Activated CD4-positive, alpha-beta T cell treated with anti-CD3 and anti-CD28 coated beads, Interleukin-2, Interleukin-4, amounts not matched to agents 100 ng/mL and 50 ng/mL, durations not matched to agents 16 hours and 8 hours (primary cell): ENCODE results near the gene SAV1.

Source experiments
- DNase-seq: peaks from one replicate; pipeline ENCODE4 v3.0.0-alpha.2; 2020; ENCODE audit warnings: low spot score

SAV1 gene

DNA sequence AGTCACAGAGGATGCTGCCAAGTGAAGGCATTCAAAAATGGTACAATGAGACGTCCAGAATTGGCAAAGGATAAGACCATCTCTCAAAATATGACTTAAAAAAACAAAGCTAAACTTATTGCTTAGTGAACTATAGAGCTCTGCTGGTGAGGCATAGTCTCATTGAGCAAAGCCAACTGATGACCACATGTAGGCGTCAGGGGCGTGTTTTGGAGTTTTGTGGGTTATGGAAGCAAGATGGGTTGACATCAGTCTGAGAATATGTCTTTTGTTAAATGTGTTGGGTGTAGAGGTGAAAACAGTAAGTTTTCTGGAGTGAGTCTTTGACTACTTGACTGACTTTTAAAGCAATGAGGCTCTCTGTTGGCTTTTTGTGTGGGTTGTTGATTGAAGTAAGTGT is 60.9 kb downstream of the SAV1 start:
- no peak for DNase-seq

- no peak for DNase-seq
Observed at GRCh38 chr14:50606468-50606867, 61.6 kb downstream of the SAV1 start.

DNA sequence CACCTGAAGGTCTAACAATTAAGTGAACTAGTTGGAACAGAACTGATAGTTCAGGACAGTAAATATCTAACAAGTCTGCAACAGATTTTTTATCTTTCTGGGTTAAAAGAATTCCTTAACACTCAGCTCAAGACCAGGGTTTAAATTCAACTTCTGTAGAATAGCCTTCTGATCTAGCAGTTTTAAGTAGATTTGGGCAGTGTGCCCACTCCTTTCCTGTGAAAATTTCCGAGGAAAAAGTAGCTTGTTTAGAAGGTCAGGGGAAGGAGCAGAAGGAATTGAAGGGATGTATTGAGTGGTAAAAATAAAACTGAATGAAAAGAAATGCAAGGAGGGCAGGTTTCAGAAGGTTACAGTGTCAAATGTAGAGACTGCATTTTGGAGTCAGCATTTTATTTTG is 62.3 kb downstream of the SAV1 start:
- no peak for DNase-seq

DNA sequence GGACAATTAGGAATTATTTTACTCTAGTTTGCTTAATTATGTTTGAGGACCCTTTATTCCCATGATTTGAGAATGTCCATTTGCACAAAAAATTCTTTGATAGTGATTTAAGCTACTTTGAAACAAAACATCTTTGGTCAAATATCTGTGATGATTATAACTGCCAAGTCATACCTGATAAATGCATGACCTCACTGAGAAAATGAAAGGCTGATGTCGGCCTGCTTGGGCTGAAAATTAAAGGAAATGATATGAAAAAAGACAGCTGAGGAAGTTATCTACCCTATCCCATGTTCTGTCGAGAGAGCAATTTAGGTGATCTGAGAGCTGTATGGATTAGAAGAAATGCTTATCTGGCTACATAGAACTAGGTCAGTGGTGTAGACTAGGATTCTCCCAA is 64.5 kb downstream of the SAV1 start:
- no peak for DNase-seq

DNA sequence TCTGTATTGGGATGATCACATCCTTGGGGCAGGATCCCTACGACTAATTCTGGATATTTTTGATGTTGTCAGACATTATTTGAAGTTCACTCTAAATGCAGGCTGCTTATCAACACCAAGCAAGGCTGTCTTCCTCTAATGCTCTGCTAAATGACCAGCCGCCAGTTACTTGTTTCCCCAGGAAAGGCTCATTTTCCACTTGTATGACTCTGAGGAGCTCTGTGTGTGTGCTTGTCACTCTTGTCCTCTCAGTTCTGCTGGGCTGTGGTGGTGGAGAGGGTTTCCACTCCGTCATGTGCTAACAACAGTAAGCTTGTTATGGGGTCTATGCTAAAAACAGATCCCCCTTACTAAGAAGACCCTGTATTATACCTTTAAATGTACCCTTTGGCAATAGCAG is 66.1 kb downstream of the SAV1 start:
- no peak for DNase-seq

- DNase-seq = no peak
Observed at GRCh38 chr14:50601394-50601793, 66.7 kb downstream of the SAV1 start.

- DNase-seq = no peak
Observed at GRCh38 chr14:50600849-50601248, 67.3 kb downstream of the SAV1 start.

DNA sequence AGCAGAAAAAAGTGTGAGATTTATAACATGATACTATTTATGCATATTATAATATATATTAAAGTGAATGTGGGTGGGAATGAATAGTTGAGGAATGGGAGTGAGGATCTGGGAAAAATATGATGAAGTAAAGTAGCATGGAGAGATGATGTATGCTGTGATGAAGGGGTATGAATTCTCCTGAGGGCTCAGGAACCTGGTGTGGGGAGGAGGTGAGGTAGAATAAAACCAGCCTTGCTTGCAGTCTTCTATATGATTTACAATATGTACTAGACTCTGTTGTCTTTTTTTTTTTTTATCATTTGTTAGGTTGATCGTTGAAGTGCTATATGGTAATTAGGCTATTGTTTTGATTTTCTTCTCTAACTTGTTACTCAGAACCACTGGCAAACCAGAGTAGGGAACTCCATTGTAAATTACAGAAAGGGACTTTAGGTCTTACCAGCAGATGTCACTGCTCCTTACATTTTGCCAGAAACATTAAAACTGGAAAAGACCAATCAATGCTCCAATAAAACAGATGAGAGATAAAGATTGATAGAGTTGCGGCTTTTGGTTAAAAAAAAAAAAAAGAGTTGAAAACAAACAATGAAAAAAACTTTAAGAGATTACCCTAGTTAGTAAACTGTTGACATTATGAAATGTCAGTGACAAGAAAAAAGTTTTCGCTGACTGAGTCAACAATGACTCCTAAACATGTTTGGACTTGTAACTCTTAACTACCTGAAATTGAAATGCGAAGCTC is 68.2 kb downstream of the SAV1 start:
- peak; percentile 26 for DNase-seq

DNA sequence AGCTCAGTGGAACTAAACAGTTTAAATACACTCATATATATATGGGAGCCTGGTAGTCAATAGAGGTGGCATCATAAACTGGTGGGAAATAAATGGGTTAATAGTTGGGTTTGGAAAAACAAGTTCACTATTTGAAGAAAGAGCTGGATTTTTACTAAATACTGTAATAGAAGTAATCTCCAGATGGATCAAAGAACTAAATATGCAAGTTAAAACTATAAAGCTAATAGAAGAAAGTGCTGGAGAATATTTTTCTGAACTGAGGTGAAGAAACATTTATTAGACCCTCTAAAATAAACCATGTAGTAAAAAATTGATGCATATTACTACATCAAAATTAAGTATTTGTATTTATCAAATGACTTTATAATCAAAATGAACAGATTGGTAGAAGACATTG is 69.3 kb downstream of the SAV1 start:
- DNase-seq = no peak

GRCh38 chr14:50594577-50595316 is 73.4 kb downstream of the SAV1 start:
- no peak for DNase-seq

DNA sequence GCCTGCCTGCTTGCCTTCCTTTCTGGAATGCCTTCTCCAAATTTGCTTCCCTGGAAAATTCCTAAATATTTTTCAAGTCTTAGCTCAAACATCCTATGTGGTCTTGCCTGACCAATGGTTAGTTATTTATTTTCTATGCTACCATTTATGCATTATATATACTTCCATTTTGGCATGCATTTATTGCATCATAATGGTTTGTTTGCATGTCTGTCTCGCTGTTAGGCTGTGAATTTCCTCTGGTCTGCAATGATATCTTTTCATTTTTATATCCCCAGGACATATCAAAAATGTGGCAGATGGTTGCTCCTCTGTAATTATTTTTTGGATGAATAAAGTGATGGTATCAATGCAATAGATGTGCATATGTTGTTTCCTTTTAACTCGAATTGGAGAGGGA is 77.6 kb downstream of the SAV1 start:
- DNase-seq = no peak
